DOHH2 (cell line): Measurements from ENCODE around the gene CYP4F12.

Experiments used
- CTCF ChIP-seq: fragments of 200-600 bp; sonication (generic); IDR thresholded peaks from one replicate; pipeline ENCODE4 v1.5.1; 2014; ENCODE audit warnings: antibody characterized with exemption, mild to moderate bottlenecking, low read depth, low read length; ENCODE audit not compliant: poor library complexity, severe bottlenecking
- EZH2phosphoT487 ChIP-seq: fragments of 200-600 bp; sonication (generic); IDR thresholded peaks from 2 replicates; pipeline ENCODE4 v1.6.1; 2017; ENCODE audit warnings: borderline replicate concordance, mild to moderate bottlenecking, antibody characterized with exemption, low read length, moderate library complexity, mixed read lengths

GRCh38 chr19:15644816-15645215 is 28.1 kb upstream of the CYP4F12 start:
- no peak for TF ChIP-seq CTCF
- TF ChIP-seq EZH2phosphoT487, result no peak
